Measurements from ENCODE around the gene PDGFC. TPM values are rescaled to one million over a fixed set of nuclear protein-coding genes. Genes with fewer than 3 reads are reported as not detected.

Gene PDGFC
- total RNA-seq, 1 experiment from 2014 or later, result 4.5 TPM

- H3K79me2 ChIP-seq (ENCODE audit: insufficient read depth, low read length), result no peaks in the 10 kb centered on the region
Observed at GRCh38 chr4:156991161-156991560, 19.6 kb upstream of the PDGFC start.

More at GRCh38 chr4:156991161-156991560, 19.6 kb upstream of the PDGFC start:
- no peak overlapping the region for H3K9ac ChIP-seq (ENCODE audit: extremely low read depth, insufficient read length, low read length)
- Mint-ChIP-seq H3K9me3 (peaks cover 5 to 14% of the 10 kb centered on the region in 2 experiments; a peak in 4 of 5 replicates), H3K36me3 (ENCODE audit: insufficient read depth in 1 of 3, low read depth in 3 of 3) (peaks cover 0 to 5% (median 0%) of the 10 kb centered on the region in 3 experiments; a peak in 4 of 7 replicates), H3K27ac (no peak overlapping the region), H3K4me3 (no peak overlapping the region), H3K4me1 (no peaks in the 10 kb centered on the region), H3K27me3 (ENCODE audit: low read depth) (peaks cover under 1% of the 10 kb centered on the region; the same call in 1 of the 2 replicates)
- no peak overlapping the region for H4K5ac ChIP-seq (ENCODE audit: insufficient read length, low read depth, low read length)
- H3K23ac ChIP-seq (ENCODE audit: insufficient read length, low read depth, low read length), result no peak overlapping the region
- H3K18ac ChIP-seq (ENCODE audit: insufficient read length, low read depth, low read length), result no peak overlapping the region
- H2AK5ac ChIP-seq (ENCODE audit: insufficient read length, low read length), result no peak overlapping the region
- no peak overlapping the region for H4K8ac ChIP-seq (replicated peaks; ENCODE audit: insufficient read length, low read depth, low read length)
- no peak overlapping the region for H3K14ac ChIP-seq (ENCODE audit: insufficient read depth, low read length)
- H3K27me3 ChIP-seq (ENCODE audit: insufficient read depth, low read length), result no peaks in the 10 kb centered on the region
- no peaks in the 10 kb centered on the region for H3K23me2 ChIP-seq (ENCODE audit: insufficient read length, low read depth, low read length, poor library complexity, severe bottlenecking)
- no peak overlapping the region for H2BK5ac ChIP-seq (ENCODE audit: insufficient read length, low read length)
- no peak overlapping the region for H4K91ac ChIP-seq (ENCODE audit: insufficient read length, low read depth, low read length)
- WGBS (ENCODE audit: extremely low coverage, insufficient read length, low lambda C conversion rate), result no CpG with 5 or more reads among the region's 3 CpGs
- H2AFZ ChIP-seq (ENCODE audit: low read length), result no peak overlapping the region
- H4K20me1 ChIP-seq (ENCODE audit: control insufficient read depth, insufficient read depth, insufficient read length), result no peaks in the 10 kb centered on the region
- TF ChIP-seq CTCF (conservative IDR thresholded peaks at IDR 0.05), result no peak
- H3K4me1 ChIP-seq (ENCODE audit: insufficient read depth, low read length), result no peaks in the 10 kb centered on the region
- no peak overlapping the region for H3K4ac ChIP-seq (ENCODE audit: low read depth, low read length)
- no peak overlapping the region for H2BK12ac ChIP-seq (ENCODE audit: insufficient read length, low read depth, low read length)
- no peak overlapping the region for H2BK20ac ChIP-seq (ENCODE audit: low read depth, low read length, poor library complexity, severe bottlenecking)
- H2BK120ac ChIP-seq (ENCODE audit: low read depth, low read length, poor library complexity, severe bottlenecking), result no peak overlapping the region
- H3K56ac ChIP-seq (ENCODE audit: insufficient read length, low read depth, low read length), result no peak overlapping the region
- no peaks in the 10 kb centered on the region for H3K9me3 ChIP-seq (ENCODE audit: control insufficient read depth, low read depth, low read length)
- H3K27ac ChIP-seq (ENCODE audit: insufficient read length, low read depth, low read length), result no peak overlapping the region
- no peak overlapping the region for H3T11ph ChIP-seq (ENCODE audit: low read length)
- H3K4me2 ChIP-seq (ENCODE audit: insufficient read depth, insufficient read length, low read length), result no peak overlapping the region
- H3K79me1 ChIP-seq (ENCODE audit: insufficient read depth, low read depth, low read length, poor library complexity, severe bottlenecking), result no peaks in the 10 kb centered on the region
- no peak for DNase-seq
- no peak overlapping the region for H2BK15ac ChIP-seq (ENCODE audit: low read depth, low read length)
